ENCODE results near the gene PDE8A. TPM values are rescaled to one million over a fixed set of nuclear protein-coding genes. Genes with fewer than 3 reads are reported as not detected.
A peak's percentile ranks its signal among the peaks of the same experiment; 100 is the strongest.
"Not testable (repeated sequence)": the region's sequence is repeated elsewhere in the genome, so short reads cannot be mapped to it uniquely, and the experiment has no call there.

PDE8A gene
- total RNA-seq, 2 experiments from 2014 or later = 28.3 to 32.3 TPM

DNA sequence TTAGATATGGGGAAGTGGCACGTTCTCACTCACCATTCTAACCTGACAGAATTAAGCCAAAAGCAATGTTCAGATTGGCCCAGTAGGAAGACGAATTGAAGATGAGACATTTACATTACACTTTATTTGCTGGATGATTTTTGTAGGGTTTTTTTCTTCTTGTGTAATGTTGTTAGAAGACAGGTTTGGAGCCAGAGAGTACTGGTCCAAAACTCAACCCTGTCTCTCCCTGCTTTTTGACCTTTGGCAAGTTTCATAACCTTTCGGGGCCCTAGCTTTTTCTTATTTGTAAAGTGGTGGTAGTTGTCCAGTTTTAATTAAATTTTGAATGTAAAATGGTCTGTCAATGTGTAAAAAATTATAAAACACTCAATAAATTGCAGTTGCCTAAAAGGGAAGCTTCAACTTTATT, 29.5 kb downstream of the PDE8A start:
- Histone ChIP-seq H3K9me2 (ENCODE audit: insufficient read depth, low read length) (no peaks in the 10 kb centered on the region), H3K36me3 (ENCODE audit: insufficient read depth, low read length) (no peaks in the 10 kb centered on the region), H3K9me3 (ENCODE audit: low read length) (no peaks in the 10 kb centered on the region), H3K4me1 (ENCODE audit: insufficient read depth, low read length, poor library complexity, severe bottlenecking) (peaks cover 52% of the 10 kb centered on the region), H2AFZ (ENCODE audit: low read length) (no peak overlapping the region), H4K20me1 (ENCODE audit: insufficient read depth, low read length) (no peaks in the 10 kb centered on the region), H3K4me2 (ENCODE audit: low read length) (peak overlapping the region; percentile 50; the same call in 1 of the 2 replicates), H3K27ac (ENCODE audit: low read depth, low read length, poor library complexity, severe bottlenecking) (peak overlapping the region; percentile 47), H3K79me2 (ENCODE audit: insufficient read depth, low read depth, low read length) (peaks cover 35% of the 10 kb centered on the region; the same call in 1 of the 2 replicates), H3K4me3 (ENCODE audit: low read depth, low read length, poor library complexity, severe bottlenecking) (no peak overlapping the region)
- TF ChIP-seq, protein P1, sequence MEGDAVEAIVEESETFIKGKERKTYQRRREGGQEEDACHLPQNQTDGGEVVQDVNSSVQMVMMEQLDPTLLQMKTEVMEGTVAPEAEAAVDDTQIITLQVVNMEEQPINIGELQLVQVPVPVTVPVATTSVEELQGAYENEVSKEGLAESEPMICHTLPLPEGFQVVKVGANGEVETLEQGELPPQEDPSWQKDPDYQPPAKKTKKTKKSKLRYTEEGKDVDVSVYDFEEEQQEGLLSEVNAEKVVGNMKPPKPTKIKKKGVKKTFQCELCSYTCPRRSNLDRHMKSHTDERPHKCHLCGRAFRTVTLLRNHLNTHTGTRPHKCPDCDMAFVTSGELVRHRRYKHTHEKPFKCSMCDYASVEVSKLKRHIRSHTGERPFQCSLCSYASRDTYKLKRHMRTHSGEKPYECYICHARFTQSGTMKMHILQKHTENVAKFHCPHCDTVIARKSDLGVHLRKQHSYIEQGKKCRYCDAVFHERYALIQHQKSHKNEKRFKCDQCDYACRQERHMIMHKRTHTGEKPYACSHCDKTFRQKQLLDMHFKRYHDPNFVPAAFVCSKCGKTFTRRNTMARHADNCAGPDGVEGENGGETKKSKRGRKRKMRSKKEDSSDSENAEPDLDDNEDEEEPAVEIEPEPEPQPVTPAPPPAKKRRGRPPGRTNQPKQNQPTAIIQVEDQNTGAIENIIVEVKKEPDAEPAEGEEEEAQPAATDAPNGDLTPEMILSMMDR (conservative IDR thresholded peaks at IDR 0.05; ENCODE audit: low read length) = no peak
- TF ChIP-seq EZH2phosphoT487 (IDR thresholded peaks at IDR 0.05; ENCODE audit: borderline replicate concordance, low read depth, low read length) = no peak
- intact Hi-C loops (cut with micrococcal nuclease; ENCODE audit: unreplicated experiment) = loop anchor here (2.0 kb wide), 1 partner anchor 30 kb away; the partner anchor contains the start of gene PDE8A
- no peak for DNase-seq (ENCODE audit: low spot score)
- ChIA-PET POLR2A (interaction anchor here (1.1 to 1.3 kb wide), 2 partner anchors 11 to 20 kb away, joined by 3 read pairs; no protein-coding TSS in a partner anchor), CTCF (ENCODE audit: unreplicated experiment) (no interaction called here)
- BruUV-seq (replicated peaks) = no TSS peak

DNA sequence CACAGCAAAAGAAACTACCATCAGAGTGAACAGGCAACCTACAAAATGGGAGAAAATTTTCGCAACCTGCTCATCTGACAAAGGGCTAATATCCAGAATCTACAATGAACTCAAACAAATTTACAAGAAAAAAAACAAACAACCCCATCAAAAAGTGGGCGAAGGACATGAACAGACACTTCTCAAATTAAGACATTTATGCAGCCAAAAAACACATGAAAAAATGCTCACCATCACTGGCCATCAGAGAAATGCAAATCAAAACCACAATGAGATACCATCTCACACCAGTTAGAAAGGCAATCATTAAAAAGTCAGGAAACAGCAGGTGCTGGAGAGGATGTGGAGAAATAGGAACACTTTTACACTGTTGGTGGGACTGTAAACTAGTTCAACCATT, 30.1 kb downstream of the PDE8A start:
- H2AFZ ChIP-seq (ENCODE audit: low read length); DNase-seq (ENCODE audit: low spot score); CTCF ChIA-PET (ENCODE audit: unreplicated experiment); POLR2A ChIA-PET; H3K9me3 ChIP-seq (ENCODE audit: low read length); H4K20me1 ChIP-seq (ENCODE audit: insufficient read depth, low read length); H3K4me2 ChIP-seq (ENCODE audit: low read length); H3K27ac ChIP-seq (ENCODE audit: low read depth, low read length, poor library complexity, severe bottlenecking); BruUV-seq (replicated peaks); H3K9me2 ChIP-seq (ENCODE audit: insufficient read depth, low read length); H3K36me3 ChIP-seq (ENCODE audit: insufficient read depth, low read length); H3K4me3 ChIP-seq (ENCODE audit: low read depth, low read length, poor library complexity, severe bottlenecking): not testable (repeated sequence)
- intact Hi-C loops (cut with micrococcal nuclease; ENCODE audit: unreplicated experiment) = loop anchor here (2.0 kb wide), 1 partner anchor 31 kb away; the partner anchor contains the start of gene PDE8A
- peaks cover 52% of the 10 kb centered on the region for H3K4me1 ChIP-seq (ENCODE audit: insufficient read depth, low read length, poor library complexity, severe bottlenecking)
- H3K79me2 ChIP-seq (ENCODE audit: insufficient read depth, low read depth, low read length) = peaks cover 38% of the 10 kb centered on the region; the same call in 1 of the 2 replicates

DNA sequence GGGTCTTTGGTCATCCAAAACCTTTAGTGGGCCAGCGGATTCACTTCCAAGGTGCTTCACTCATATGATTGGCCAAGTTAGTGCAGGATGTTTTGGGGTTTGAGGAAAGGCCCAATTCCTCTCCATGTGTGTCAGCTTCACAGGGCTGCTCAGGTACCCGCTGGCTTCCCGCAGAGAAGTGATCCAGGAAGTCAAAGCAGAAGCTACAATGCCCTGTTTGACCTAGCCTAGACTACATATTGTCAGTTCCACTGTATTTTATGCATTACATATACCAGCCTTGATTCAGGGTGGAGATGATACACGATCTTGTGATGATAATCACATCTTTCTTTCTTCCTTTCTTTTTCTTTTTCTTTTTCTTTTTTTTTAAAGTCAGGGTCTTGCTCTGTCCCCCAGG, 32.1 kb downstream of the PDE8A start:
- no peak overlapping the region for H3K4me3 ChIP-seq (ENCODE audit: low read depth, low read length, poor library complexity, severe bottlenecking)
- intact Hi-C loops (cut with micrococcal nuclease; ENCODE audit: unreplicated experiment) = no loop called here
- BruUV-seq (replicated peaks) = no TSS peak
- H3K27ac ChIP-seq (ENCODE audit: low read depth, low read length, poor library complexity, severe bottlenecking) = no peak overlapping the region
- ChIA-PET CTCF (ENCODE audit: unreplicated experiment) (no interaction called here), POLR2A (interaction anchor here (0.5 to 1.0 kb wide), 4 partner anchors 17 to 718 kb away, joined by 3 read pairs; no protein-coding TSS in a partner anchor)
- no peak for DNase-seq (ENCODE audit: low spot score)
- H3K4me1 ChIP-seq (ENCODE audit: insufficient read depth, low read length, poor library complexity, severe bottlenecking) = peaks cover 46% of the 10 kb centered on the region
- no peaks in the 10 kb centered on the region for H3K9me3 ChIP-seq (ENCODE audit: low read length)
- H3K9me2 ChIP-seq (ENCODE audit: insufficient read depth, low read length) = 0 out of 2 replicates have a peak, but pooled peaks cover under 1% of the 10 kb centered on the region
- no peaks in the 10 kb centered on the region for H3K36me3 ChIP-seq (ENCODE audit: insufficient read depth, low read length)
- no peak overlapping the region for H3K4me2 ChIP-seq (ENCODE audit: low read length)
- H3K79me2 ChIP-seq (ENCODE audit: insufficient read depth, low read depth, low read length) = peaks cover 34% of the 10 kb centered on the region; the same call in 1 of the 2 replicates
- no peaks in the 10 kb centered on the region for H4K20me1 ChIP-seq (ENCODE audit: insufficient read depth, low read length)
- H2AFZ ChIP-seq (ENCODE audit: low read length) = no peak overlapping the region
- no peak for TF ChIP-seq EZH2phosphoT487 (IDR thresholded peaks at IDR 0.05; ENCODE audit: borderline replicate concordance, low read depth, low read length)
- TF ChIP-seq, protein P1 (conservative IDR thresholded peaks at IDR 0.05; ENCODE audit: low read length) = no peak
